ENCODE measurements around the gene GMIP. TPM values are rescaled to one million over a fixed set of nuclear protein-coding genes. Genes with fewer than 3 reads are reported as not detected.

GMIP gene
- total RNA-seq, 4 donors from 2014 or later, result 10.1 to 14.4 (median 13.4) TPM

- Histone ChIP-seq H3K27me3 (no peaks in the 10 kb centered on the region), H3K36me3 (peaks cover 52% of the 10 kb centered on the region), H3K9me3 (no peaks in the 10 kb centered on the region), H3K4me1 (peaks cover 1% of the 10 kb centered on the region), H3K4me3 (no peak overlapping the region), H3K27ac (no peak overlapping the region)
- no peak for DNase-seq (ENCODE audit: low spot score in 2 of 2)
- WGBS, result 92% methylated on average over 22 of the region's 22 CpGs
- TF ChIP-seq EP300 (IDR thresholded peaks at IDR 0.05), result no peak
- no peak for TF ChIP-seq POLR2AphosphoS5 (IDR thresholded peaks at IDR 0.05)
- no peak for TF ChIP-seq POLR2A (IDR thresholded peaks at IDR 0.05)
- TF ChIP-seq CTCF (IDR thresholded peaks at IDR 0.05), result no peak
Observed at GRCh38 chr19:19633711-19634515, 9.5 kb downstream of the GMIP start.

- no peak overlapping the region for H3K4me3 ChIP-seq
- H3K27ac ChIP-seq, result no peak overlapping the region
- peaks cover 44% of the 10 kb centered on the region for H3K36me3 ChIP-seq
- H3K27me3 ChIP-seq, result no peaks in the 10 kb centered on the region
- TF ChIP-seq POLR2AphosphoS5 (IDR thresholded peaks at IDR 0.05) (no peak), POLR2A (IDR thresholded peaks at IDR 0.05) (no peak), EP300 (IDR thresholded peaks at IDR 0.05) (no peak), CTCF (IDR thresholded peaks at IDR 0.05) (no peak)
- no peak for DNase-seq (ENCODE audit: low spot score in 2 of 2)
- 85% methylated on average over 5 of the region's 5 CpGs for WGBS
- no peaks in the 10 kb centered on the region for H3K9me3 ChIP-seq
- H3K4me1 ChIP-seq, result peaks cover 14% of the 10 kb centered on the region
Observed at GRCh38 chr19:19632661-19633060, 10.8 kb downstream of the GMIP start.

- no peak overlapping the region for H3K4me3 ChIP-seq
- no peaks in the 10 kb centered on the region for H3K27me3 ChIP-seq
- WGBS, result 94% methylated on average over 3 of the region's 7 CpGs
- H3K27ac ChIP-seq, result no peak overlapping the region
- H3K36me3 ChIP-seq, result peaks cover 34% of the 10 kb centered on the region
- no peak for DNase-seq (ENCODE audit: low spot score in 2 of 2)
- H3K9me3 ChIP-seq, result no peaks in the 10 kb centered on the region
- TF ChIP-seq POLR2AphosphoS5 (IDR thresholded peaks at IDR 0.05) (no peak), POLR2A (IDR thresholded peaks at IDR 0.05) (no peak), EP300 (IDR thresholded peaks at IDR 0.05) (no peak)
- peaks cover 19% of the 10 kb centered on the region for H3K4me1 ChIP-seq
Observed at GRCh38 chr19:19631346-19631745, 12.1 kb downstream of the GMIP start.

- Histone ChIP-seq H3K27ac (no peak overlapping the region), H3K9me3 (no peaks in the 10 kb centered on the region), H3K4me1 (peaks cover 19% of the 10 kb centered on the region), H3K27me3 (no peaks in the 10 kb centered on the region), H3K4me3 (no peak overlapping the region), H3K36me3 (peaks cover 29% of the 10 kb centered on the region)
- 100% methylated on average over 2 of the region's 2 CpGs for WGBS
- TF ChIP-seq EP300 (IDR thresholded peaks at IDR 0.05) (no peak), POLR2A (IDR thresholded peaks at IDR 0.05) (no peak), CTCF (IDR thresholded peaks at IDR 0.05) (no peak), POLR2AphosphoS5 (IDR thresholded peaks at IDR 0.05) (no peak)
- no peak for DNase-seq (ENCODE audit: low spot score in 2 of 2)
Observed at GRCh38 chr19:19630426-19630825, 13.0 kb downstream of the GMIP start.

GRCh38 chr19:19630062-19630414, 13.4 kb downstream of the GMIP start:
- Histone ChIP-seq H3K4me1 (peaks cover 19% of the 10 kb centered on the region), H3K27ac (no peak overlapping the region), H3K4me3 (no peak overlapping the region), H3K36me3 (peaks cover 26% of the 10 kb centered on the region), H3K27me3 (no peaks in the 10 kb centered on the region), H3K9me3 (no peaks in the 10 kb centered on the region)
- no peak for TF ChIP-seq POLR2A (IDR thresholded peaks at IDR 0.05)
- TF ChIP-seq CTCF (IDR thresholded peaks at IDR 0.05), result no peak
- TF ChIP-seq EP300 (IDR thresholded peaks at IDR 0.05), result no peak
- no peak for TF ChIP-seq POLR2AphosphoS5 (IDR thresholded peaks at IDR 0.05)
- DNase-seq (ENCODE audit: low spot score in 2 of 2), result no peak
- WGBS, result 93% methylated on average over 3 of the region's 11 CpGs
